ENCODE results near the gene TRPM8. TPM values are rescaled to one million over a fixed set of nuclear protein-coding genes. Genes with fewer than 3 reads are reported as not detected.

TRPM8 gene
- total RNA-seq, 1 experiment from 2014 or later = 3.9 TPM

- in situ Hi-C loops (cut with HindIII; ENCODE audit: low pct_unique_long_range_greater_than_20kb, low sequenced_read_pairs) = no loop called here
- BruUV-seq (replicated peaks) = no TSS peak
- intact Hi-C loops (cut with micrococcal nuclease; ENCODE audit: unreplicated experiment) = no loop called here
- Histone ChIP-seq H3K4me3 (ENCODE audit: low read depth in 2 of 2, low read length in 2 of 2) (no peak overlapping the region), H3K4me1 (ENCODE audit: control insufficient read depth, insufficient read depth, low read length) (peaks cover 3% of the 10 kb centered on the region; the same call in 1 of the 2 replicates), H3K9me3 (ENCODE audit: control insufficient read depth, insufficient read depth, low read depth, low read length) (peaks cover 3% of the 10 kb centered on the region; the same call in 1 of the 2 replicates), H3K36me3 (ENCODE audit: control insufficient read depth, insufficient read depth, low read length) (no peaks in the 10 kb centered on the region), H3K27me3 (ENCODE audit: control insufficient read depth, insufficient read depth, low read length) (no peaks in the 10 kb centered on the region), H3K27ac (ENCODE audit: low read length) (no peak overlapping the region)
- CTCF ChIA-PET = no interaction called here
- TF ChIP-seq REST (IDR thresholded peaks at IDR 0.05; ENCODE audit: insufficient read depth in 1 of 2, low read depth in 2 of 2, low read length in 1 of 2) = no peak
- no peak for TF ChIP-seq POLR2AphosphoS5 (IDR thresholded peaks at IDR 0.05; ENCODE audit: low read depth, low read length)
- no peak for TF ChIP-seq CTCF (IDR thresholded peaks at IDR 0.05)
- TF ChIP-seq TCF7L2 (IDR thresholded peaks at IDR 0.05; ENCODE audit: low read depth, low read length) = no peak
- TF ChIP-seq SIN3A (IDR thresholded peaks at IDR 0.05; ENCODE audit: borderline replicate concordance, insufficient read depth, low read depth, low read length) = no peak
- POLR2A ChIA-PET = no interaction called here
- ATAC-seq = no peak
- DNase-seq (ENCODE audit: low read depth, low spot score) = no peak
These were observed 71.4 kb downstream of the TRPM8 start for GRCh38 chr2:233988581-233988980.

GRCh38 chr2:233989221-233989858 is 72.2 kb downstream of the TRPM8 start:
- H3K4me3 ChIP-seq (ENCODE audit: low read depth in 2 of 2, low read length in 2 of 2) = no peak overlapping the region
- H3K27ac ChIP-seq (ENCODE audit: low read length) = 0 out of 2 replicates have a peak overlapping the region, but pooled peaks have one; percentile 30
- TF ChIP-seq CTCF (IDR thresholded peaks at IDR 0.05) = no peak
- TF ChIP-seq TCF7L2 (IDR thresholded peaks at IDR 0.05; ENCODE audit: low read depth, low read length) = no peak
- TF ChIP-seq REST (IDR thresholded peaks at IDR 0.05; ENCODE audit: insufficient read depth in 1 of 2, low read depth in 2 of 2, low read length in 1 of 2) = no peak
- TF ChIP-seq SIN3A (IDR thresholded peaks at IDR 0.05; ENCODE audit: borderline replicate concordance, insufficient read depth, low read depth, low read length) = no peak
- no peak for TF ChIP-seq POLR2AphosphoS5 (IDR thresholded peaks at IDR 0.05; ENCODE audit: low read depth, low read length)
- ATAC-seq (no peak), DNase-seq (ENCODE audit: low read depth, low spot score) (no peak)
- in situ Hi-C loops (cut with HindIII; ENCODE audit: low pct_unique_long_range_greater_than_20kb, low sequenced_read_pairs) (no loop called here), intact Hi-C loops (cut with micrococcal nuclease; ENCODE audit: unreplicated experiment) (no loop called here)
- CTCF ChIA-PET = no interaction called here
- POLR2A ChIA-PET = no interaction called here
- peaks cover 3% of the 10 kb centered on the region; the same call in 1 of the 2 replicates for H3K9me3 ChIP-seq (ENCODE audit: control insufficient read depth, insufficient read depth, low read depth, low read length)
- peaks cover 3% of the 10 kb centered on the region; the same call in 1 of the 2 replicates for H3K4me1 ChIP-seq (ENCODE audit: control insufficient read depth, insufficient read depth, low read length)
- BruUV-seq (replicated peaks) = no TSS peak
- H3K27me3 ChIP-seq (ENCODE audit: control insufficient read depth, insufficient read depth, low read length) = no peaks in the 10 kb centered on the region
- no peaks in the 10 kb centered on the region for H3K36me3 ChIP-seq (ENCODE audit: control insufficient read depth, insufficient read depth, low read length)

Data from Panc1 (cell line).